ENCODE measurements around the gene THBS4.

THBS4 gene

DNA sequence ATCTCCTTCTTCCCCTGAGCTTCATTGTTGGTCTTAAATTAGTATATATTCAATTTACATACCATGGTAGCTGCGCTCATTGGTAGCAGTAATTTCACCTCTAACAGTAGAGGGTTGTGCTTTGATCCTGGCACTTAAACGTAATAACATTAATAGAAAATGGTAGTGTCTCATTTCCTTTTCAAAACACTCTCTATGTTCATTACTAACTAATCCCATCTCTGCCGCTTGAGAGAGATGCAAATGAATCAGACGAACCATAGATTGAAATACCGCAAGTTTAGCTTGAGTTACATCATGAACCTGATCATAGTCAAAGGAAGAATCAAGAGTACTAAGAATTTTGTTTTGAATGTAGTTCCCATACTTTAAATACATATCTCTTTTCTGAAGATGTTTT is 2.2 kb downstream of the THBS4 start:
- Histone ChIP-seq H3K27ac (no peak overlapping the region; the same call in 1 of the 2 replicates), H3K9me3 (ENCODE audit: low read depth, low read length) (no peaks in the 10 kb centered on the region), H3K9ac (ENCODE audit: insufficient read length) (peak overlapping the region; percentile 7), H3K36me3 (ENCODE audit: insufficient read depth, low read length) (no peaks in the 10 kb centered on the region), H3K4me3 (no peak overlapping the region)
- no peak for DNase-seq (ENCODE audit: low read depth, low spot score)
- no peak for TF ChIP-seq EZH2 (IDR thresholded peaks at IDR 0.05)

DNA sequence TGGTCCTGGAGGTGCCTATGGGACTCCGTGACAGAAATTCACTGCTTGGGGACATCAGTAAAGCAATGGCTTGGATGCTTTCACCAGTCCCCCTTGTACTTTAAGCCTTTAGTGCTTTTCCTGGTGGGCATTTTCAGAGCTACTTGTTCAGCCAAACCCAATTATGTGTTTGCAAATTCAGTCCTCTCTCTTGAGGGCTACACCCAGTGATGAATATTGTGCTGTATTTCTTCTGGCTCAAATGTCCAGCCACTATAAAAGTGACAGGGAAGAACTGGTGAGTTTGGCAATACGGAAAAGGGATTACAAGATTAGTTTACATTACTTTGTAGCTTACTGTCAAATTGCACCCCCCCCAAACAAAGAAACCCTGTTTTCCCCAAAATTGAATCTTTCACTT is 4.5 kb downstream of the THBS4 start:
- H3K27ac ChIP-seq = no peak overlapping the region
- DNase-seq (ENCODE audit: low read depth, low spot score) = no peak
- H3K9me3 ChIP-seq (ENCODE audit: low read depth, low read length) = no peaks in the 10 kb centered on the region
- H3K4me3 ChIP-seq = no peak overlapping the region
- no peaks in the 10 kb centered on the region for H3K36me3 ChIP-seq (ENCODE audit: insufficient read depth, low read length)
- TF ChIP-seq FOXP2 (optimal IDR thresholded peaks at IDR 0.05; ENCODE audit: control extremely low read depth, extremely low read length, insufficient read depth) (no peak), POLR2AphosphoS5 (IDR thresholded peaks at IDR 0.05; ENCODE audit: borderline replicate concordance, low read depth, low read length) (no peak), EZH2 (IDR thresholded peaks at IDR 0.05) (no peak)
- H3K9ac ChIP-seq (ENCODE audit: insufficient read length) = no peak overlapping the region

DNA sequence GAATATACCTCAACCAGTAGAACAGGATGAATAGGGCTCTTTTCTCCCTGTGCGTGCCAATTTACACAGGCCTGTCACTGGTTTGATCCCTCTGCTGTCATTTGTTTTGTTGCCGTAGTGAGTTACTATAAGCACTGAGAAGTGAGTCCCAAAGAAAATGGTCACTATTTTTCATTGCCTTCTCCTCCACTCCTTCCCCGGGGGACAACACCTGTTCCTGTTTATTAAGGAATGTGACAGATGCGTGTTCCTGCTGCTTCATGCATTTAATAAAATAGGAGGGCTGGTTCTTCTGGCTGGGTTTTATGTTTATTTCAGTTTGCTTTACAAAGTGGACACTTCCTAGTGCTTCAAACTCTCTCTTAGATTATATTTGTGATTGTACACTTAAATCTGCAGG is 6.4 kb downstream of the THBS4 start:
- no peak for TF ChIP-seq FOXP2 (optimal IDR thresholded peaks at IDR 0.05; ENCODE audit: control extremely low read depth, extremely low read length, insufficient read depth)
- TF ChIP-seq POLR2AphosphoS5 (IDR thresholded peaks at IDR 0.05; ENCODE audit: borderline replicate concordance, low read depth, low read length) = no peak
- TF ChIP-seq EZH2 (IDR thresholded peaks at IDR 0.05) = no peak
- no peaks in the 10 kb centered on the region for H3K36me3 ChIP-seq (ENCODE audit: insufficient read depth, low read length)
- H3K4me3 ChIP-seq = no peak overlapping the region
- no peaks in the 10 kb centered on the region for H3K9me3 ChIP-seq (ENCODE audit: low read depth, low read length)
- no peak overlapping the region for H3K9ac ChIP-seq (ENCODE audit: insufficient read length)
- DNase-seq (ENCODE audit: low read depth, low spot score) = no peak
- H3K27ac ChIP-seq = no peak overlapping the region

DNA sequence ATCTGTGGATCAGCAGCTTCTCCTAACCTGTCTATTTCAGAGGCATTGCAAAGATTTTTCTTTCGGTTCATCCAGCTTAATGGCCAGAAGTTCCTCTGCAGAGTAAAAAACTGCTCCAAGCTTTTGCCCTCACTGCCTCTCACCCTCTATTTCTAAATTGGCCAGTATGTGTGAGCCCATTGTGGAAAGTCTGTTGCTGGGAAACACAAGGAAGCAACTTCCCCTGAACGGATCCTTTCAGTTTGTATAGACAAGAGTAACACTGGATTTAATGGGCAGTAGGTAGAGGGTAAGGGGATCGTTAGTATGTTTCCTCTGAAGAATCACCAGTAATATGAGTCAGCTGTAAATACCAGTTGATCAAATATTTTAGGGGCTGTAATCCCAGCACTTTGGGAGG is 7.2 kb downstream of the THBS4 start:
- no peaks in the 10 kb centered on the region for H3K9me3 ChIP-seq (ENCODE audit: low read depth, low read length)
- H3K36me3 ChIP-seq (ENCODE audit: insufficient read depth, low read length) = no peaks in the 10 kb centered on the region

DNA sequence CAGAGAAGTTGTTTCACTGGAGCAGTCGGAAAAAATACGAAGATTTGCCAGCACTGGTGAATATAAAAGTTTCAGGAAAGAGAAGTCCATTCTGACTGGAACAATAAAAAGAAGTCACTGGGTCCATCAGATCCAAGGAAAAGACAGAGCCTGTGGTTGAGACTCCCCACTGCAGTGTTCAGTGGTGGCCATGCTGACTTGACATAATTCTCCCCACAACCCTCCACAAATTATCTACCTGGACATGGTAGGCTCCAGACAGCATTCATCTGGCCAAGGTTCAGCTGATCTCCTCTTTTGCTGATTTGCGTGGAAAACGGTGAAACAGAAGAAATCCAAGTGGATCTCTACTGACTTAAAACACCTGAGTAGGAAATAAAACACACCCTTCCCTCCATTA is 8.0 kb downstream of the THBS4 start:
- Histone ChIP-seq H3K36me3 (ENCODE audit: insufficient read depth, low read length) (no peaks in the 10 kb centered on the region), H3K9me3 (ENCODE audit: low read depth, low read length) (no peaks in the 10 kb centered on the region), H3K27ac (no peak overlapping the region), H3K9ac (ENCODE audit: insufficient read length) (no peak overlapping the region), H3K4me3 (no peak overlapping the region)
- no peak for DNase-seq (ENCODE audit: low read depth, low spot score)
- TF ChIP-seq EZH2 (IDR thresholded peaks at IDR 0.05) (no peak), POLR2AphosphoS5 (IDR thresholded peaks at IDR 0.05; ENCODE audit: borderline replicate concordance, low read depth, low read length) (no peak), FOXP2 (optimal IDR thresholded peaks at IDR 0.05; ENCODE audit: control extremely low read depth, extremely low read length, insufficient read depth) (no peak)

More for the DNA sequence above, 7.2 kb downstream of the THBS4 start:
- no peak for DNase-seq (ENCODE audit: low read depth, low spot score)
- Histone ChIP-seq H3K27ac (no peak overlapping the region), H3K4me3 (no peak overlapping the region), H3K9ac (ENCODE audit: insufficient read length) (no peak overlapping the region)
- no peak for TF ChIP-seq FOXP2 (optimal IDR thresholded peaks at IDR 0.05; ENCODE audit: control extremely low read depth, extremely low read length, insufficient read depth)
- no peak for TF ChIP-seq POLR2AphosphoS5 (IDR thresholded peaks at IDR 0.05; ENCODE audit: borderline replicate concordance, low read depth, low read length)
- no peak for TF ChIP-seq EZH2 (IDR thresholded peaks at IDR 0.05)

DNA sequence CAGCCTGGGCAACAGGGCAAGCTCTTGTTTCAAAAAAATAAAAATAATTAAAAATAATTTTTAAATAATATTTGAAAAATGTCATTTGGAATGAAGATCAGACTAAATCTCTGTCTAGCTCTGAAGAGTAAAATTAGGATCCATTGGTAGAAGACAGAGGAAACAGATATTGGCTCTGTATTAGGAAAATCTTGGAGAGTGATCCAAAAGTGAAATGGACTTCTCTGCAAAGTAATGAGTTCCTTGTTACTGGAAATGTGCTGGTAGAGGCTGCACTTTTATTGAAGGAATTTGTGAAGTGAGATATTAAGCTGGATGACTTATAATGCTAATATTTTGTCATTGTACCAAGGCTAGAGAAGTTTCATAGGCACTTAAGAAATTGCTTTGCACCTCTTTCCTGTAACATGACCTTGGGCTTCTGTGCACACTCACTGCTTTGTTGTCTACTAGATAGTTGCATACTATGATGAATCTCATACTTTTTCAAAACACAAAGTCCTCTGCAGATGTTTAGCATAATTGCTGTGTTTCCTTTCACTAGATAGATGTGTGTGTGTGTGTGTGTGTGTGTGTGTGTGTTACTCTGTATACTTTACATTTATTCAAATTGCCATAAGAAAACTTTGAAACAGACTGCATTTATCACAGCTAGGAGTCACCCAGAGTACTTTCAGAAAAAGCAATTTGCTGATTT is 13.1 kb downstream of the THBS4 start:
- DNase-seq (ENCODE audit: low read depth, low spot score) = no peak
- Histone ChIP-seq H3K9me3 (ENCODE audit: low read depth, low read length) (no peaks in the 10 kb centered on the region), H3K36me3 (ENCODE audit: insufficient read depth, low read length) (no peaks in the 10 kb centered on the region), H3K9ac (ENCODE audit: insufficient read length) (no peak overlapping the region), H3K4me3 (no peak overlapping the region), H3K27ac (no peak overlapping the region)
- no peak for TF ChIP-seq FOXP2 (optimal IDR thresholded peaks at IDR 0.05; ENCODE audit: control extremely low read depth, extremely low read length, insufficient read depth)

DNA sequence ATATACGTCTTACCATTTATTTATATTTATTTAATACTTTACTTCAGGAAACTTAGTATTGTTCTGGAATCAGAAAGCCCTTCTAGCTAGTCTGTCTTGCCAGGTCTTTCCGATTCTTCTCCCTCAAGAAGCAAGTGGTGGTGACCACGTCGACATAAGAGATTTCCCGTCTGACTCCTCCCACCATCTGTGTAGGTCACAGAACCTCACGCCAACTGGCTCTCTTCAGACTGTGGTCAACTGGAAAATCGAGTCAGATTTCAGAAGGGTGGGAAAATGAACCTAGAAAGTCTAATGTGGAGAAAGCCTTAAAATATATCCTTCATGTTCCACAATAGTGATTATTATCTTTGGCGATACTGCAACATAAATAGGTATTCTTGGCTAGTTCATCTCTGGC is 17.3 kb downstream of the THBS4 start:
- no peak for DNase-seq (ENCODE audit: low read depth, low spot score)
- Histone ChIP-seq H3K4me3 (no peak overlapping the region), H3K9me3 (ENCODE audit: low read depth, low read length) (no peaks in the 10 kb centered on the region), H3K27ac (no peak overlapping the region), H3K36me3 (ENCODE audit: insufficient read depth, low read length) (no peaks in the 10 kb centered on the region), H3K9ac (ENCODE audit: insufficient read length) (no peak overlapping the region)
- TF ChIP-seq FOXP2 (optimal IDR thresholded peaks at IDR 0.05; ENCODE audit: control extremely low read depth, extremely low read length, insufficient read depth) (no peak), EZH2 (IDR thresholded peaks at IDR 0.05) (no peak), POLR2AphosphoS5 (IDR thresholded peaks at IDR 0.05; ENCODE audit: borderline replicate concordance, low read depth, low read length) (no peak)

DNA sequence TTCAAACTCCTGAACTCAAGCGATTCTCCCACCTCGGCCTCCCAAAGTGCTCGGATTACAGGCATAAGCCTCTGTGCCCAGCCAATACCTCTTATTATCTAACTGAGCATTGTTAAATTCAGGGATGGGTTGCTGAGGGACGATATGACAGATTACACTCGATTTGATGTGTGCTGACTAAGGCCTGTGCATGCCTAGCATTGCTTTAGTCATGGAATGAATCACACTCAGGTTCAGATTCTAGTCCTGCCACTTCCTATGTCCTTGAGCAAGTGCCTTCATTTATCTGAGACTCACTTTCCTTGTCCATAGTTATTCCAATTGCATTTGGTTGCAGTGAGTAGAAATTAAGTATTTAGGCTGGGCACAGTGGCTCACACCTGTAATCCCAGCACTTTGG is 19.5 kb downstream of the THBS4 start:
- no peak overlapping the region for H3K27ac ChIP-seq
- H3K9me3 ChIP-seq (ENCODE audit: low read depth, low read length) = no peaks in the 10 kb centered on the region
- no peak overlapping the region for H3K4me3 ChIP-seq
- DNase-seq (ENCODE audit: low read depth, low spot score) = no peak
- no peak overlapping the region for H3K9ac ChIP-seq (ENCODE audit: insufficient read length)
- H3K36me3 ChIP-seq (ENCODE audit: insufficient read depth, low read length) = no peaks in the 10 kb centered on the region
- TF ChIP-seq POLR2AphosphoS5 (IDR thresholded peaks at IDR 0.05; ENCODE audit: borderline replicate concordance, low read depth, low read length) = no peak
- TF ChIP-seq EZH2 (IDR thresholded peaks at IDR 0.05) = no peak
- TF ChIP-seq FOXP2 (optimal IDR thresholded peaks at IDR 0.05; ENCODE audit: control extremely low read depth, extremely low read length, insufficient read depth) = no peak

DNA sequence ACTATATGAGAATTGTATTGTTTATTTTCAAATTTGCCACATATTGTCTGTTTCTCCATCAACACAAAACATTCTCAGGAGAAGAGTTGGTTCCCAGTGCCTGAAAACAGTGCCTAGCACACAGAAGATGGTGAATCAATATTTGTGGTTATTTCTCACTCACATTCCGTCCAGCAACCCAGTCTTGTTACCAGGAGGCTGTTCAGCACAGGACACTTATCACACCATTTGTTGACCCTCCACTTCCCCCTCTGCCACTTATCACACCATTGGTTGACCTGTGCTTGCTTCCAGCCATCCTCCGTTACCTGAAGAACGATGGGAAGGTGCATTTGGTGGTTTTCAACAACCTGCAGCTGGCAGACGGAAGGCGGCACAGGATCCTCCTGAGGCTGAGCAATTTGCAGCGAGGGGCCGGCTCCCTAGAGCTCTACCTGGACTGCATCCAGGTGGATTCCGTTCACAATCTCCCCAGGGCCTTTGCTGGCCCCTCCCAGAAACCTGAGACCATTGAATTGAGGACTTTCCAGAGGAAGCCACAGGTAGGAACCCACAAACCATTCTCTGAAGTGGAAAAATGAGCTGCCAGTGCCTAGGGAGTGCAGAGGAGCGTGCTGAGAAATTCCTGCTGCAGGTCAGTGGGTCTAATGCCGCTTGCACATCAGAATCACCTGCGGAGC is 20.5 kb downstream of the THBS4 start:
- Histone ChIP-seq H3K4me3 (no peak overlapping the region), H3K27ac (no peak overlapping the region), H3K9me3 (ENCODE audit: low read depth, low read length) (no peaks in the 10 kb centered on the region), H3K9ac (ENCODE audit: insufficient read length) (no peak overlapping the region), H3K36me3 (ENCODE audit: insufficient read depth, low read length) (no peaks in the 10 kb centered on the region)
- no peak for DNase-seq (ENCODE audit: low read depth, low spot score)
- TF ChIP-seq EZH2 (IDR thresholded peaks at IDR 0.05) = no peak
- TF ChIP-seq POLR2AphosphoS5 (IDR thresholded peaks at IDR 0.05; ENCODE audit: borderline replicate concordance, low read depth, low read length) = no peak
- no peak for TF ChIP-seq FOXP2 (optimal IDR thresholded peaks at IDR 0.05; ENCODE audit: control extremely low read depth, extremely low read length, insufficient read depth)
